ENCODE results near the gene PTPA.

Gene PTPA

GRCh38 chr9:129110740-129111527, at the start of gene PTPA, which contains the start of gene CRAT:
Gene PTPA (plus strand): TSS chr9:129111415. CDS start chr9:129111601, 186 bp downstream.
Gene CRAT (minus strand): TSS chr9:129110793. CDS start chr9:129110509, 284 bp downstream.
- DNase-seq = peak; percentile 86

GRCh38 chr9:129063061-129063460, 48.2 kb upstream of the PTPA start:
- no peak for DNase-seq

DNA sequence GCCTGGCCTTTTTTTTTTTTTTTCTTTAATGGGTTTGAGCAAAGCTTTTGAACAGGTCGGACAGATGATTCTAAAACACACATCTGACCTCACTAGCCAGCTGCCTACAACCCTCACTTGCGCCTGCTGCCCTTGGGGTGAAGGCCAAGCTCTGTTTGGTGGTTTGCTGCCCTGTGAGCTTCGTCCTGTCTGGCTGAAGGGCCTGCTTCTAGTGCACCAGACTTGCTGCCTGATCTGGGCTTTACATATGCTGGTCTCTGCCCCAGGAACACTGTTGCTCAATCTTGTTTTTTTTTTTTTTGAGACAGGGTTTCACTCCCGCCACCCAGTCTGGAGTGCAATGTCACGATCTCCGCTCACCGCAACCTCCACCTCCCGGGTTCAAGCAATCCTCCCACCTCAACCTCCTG, 46.7 kb upstream of the PTPA start:
- DNase-seq = no peak

- no peak for DNase-seq
Measured at GRCh38 chr9:129068110-129068509, 43.1 kb upstream of the PTPA start.

DNA sequence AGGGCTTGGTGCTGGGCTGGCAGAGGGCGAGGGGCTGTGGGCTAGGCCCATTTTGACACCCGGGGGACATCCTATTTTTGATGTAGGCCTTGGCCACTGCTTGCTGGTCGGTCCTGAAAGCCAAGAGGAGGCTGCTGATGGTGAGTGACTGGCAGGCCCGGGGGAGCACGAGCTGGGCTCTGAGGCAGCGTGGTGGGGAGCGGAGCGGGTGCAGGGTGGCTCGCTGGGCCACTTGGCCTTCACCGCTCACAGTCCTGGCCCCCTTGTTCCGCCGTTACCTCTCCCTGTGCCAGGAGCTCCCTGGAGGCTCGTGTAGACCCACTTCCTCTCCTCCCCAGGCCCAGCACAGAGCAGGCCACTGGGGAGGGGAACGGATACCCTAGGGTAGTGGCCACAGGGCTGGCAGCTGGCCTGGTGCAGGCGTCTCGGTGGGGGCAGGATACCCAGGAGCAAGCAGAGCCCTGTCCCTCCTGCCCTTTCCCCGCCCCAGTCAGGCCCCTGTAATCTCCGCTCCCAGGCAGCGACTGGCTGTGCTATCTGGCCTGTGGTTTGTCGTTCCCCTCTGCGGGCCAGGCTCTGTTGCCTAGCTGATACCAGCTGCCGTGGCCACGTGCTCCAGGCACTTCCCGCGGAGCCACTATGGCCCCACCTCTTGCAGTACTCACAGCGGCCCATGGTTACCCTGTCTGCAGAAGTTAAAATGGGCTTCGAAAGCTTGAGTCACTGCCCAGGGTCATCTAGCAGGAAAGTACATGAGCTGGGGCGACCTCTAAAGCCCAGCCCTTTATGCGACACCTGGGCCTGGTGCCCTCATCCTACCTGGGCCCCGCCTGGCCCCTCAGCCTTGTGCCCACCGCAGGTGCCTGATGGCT, 42.0 kb upstream of the PTPA start:
- no peak for DNase-seq

- no peak for DNase-seq
Measured at GRCh38 chr9:129069862-129070641, 41.2 kb upstream of the PTPA start.

DNA sequence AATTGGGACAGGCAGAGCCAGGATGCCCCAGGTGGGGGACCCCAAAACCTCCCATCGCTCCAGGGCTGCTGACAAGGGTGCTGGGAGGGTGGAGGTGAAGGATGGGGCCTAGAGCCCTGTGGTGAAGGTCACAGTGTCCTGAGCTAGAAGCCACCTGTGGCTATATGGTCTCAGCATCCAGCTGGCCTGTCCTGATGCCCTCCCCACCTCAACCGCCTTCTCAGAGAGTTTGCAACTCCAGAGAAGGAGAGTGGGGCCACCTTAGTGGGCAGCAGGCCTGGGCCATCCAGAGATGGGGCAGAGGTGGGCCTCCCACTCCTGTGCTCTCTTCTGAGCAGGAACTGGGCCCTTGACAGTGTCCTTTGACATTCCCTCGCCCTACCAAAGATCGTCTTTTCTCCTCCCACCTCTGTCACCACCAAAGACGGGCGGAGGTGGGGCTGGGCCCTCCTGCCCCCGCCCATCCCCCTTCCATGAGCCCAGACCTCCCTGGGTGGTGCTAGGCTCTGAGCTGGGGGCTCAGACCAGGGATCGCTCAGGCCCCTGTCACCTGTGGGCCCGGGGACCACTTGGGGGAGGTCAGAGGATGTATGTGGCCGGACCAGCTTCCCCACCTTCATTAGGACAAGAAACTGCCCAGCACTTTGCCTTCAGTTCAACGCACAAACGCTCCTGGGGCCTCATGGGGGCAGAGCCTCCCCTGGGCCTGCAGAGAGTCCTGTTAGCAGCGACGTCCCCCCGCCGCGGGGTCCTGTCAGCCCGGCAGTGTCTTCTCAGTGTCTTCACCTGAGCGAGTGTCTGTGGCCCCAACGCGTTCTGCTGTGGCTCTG, 40.3 kb upstream of the PTPA start:
- DNase-seq = no peak

DNA sequence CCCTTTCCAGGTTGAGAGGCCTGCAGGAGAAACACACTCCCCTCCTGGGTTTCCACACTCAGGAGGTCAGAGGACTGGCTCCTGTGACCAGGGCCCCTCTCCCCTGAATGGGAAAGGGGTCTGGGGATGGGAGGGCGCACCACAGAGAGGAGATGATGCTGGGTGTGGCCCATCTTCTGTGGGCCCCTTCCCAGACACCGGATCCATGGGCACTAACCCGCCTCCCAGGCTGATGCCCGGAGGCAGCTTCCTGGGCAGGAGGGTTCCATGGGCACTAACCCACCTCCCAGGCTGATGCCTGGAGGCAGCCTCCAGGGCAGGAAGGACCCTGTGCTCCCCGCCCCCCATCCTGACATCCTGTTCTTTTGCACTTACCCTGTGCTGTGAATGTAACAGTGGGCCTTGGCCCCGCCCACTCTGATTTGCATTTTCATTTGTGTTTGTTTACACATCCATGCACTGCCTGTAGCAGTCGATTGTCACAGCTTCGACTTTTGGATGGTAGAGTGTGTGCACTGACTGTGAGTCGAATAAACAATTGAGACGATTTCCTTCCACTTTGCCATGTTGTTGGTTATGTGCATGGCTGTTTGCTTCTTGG, 39.6 kb upstream of the PTPA start:
- DNase-seq = no peak

DNA sequence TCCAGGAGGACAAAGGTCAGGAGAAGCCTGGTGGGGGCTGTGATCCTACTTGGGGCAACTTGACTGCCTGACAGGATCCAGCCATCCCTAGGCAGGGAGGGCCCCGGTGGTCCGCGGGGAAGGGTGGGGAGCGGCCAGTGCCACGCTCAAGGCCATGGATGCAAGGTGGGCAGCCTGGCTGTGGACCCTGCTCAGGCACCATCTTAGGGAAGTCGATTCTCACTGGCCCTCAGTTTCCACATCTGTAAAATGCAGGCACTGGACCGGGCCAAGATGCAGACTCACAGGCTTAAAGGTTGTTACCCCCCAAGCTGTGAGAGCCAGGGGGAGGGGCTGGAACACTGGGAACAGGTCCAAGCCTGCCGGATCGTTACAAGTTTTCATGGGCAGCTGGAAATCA, 39.0 kb upstream of the PTPA start:
- DNase-seq = no peak

DNA sequence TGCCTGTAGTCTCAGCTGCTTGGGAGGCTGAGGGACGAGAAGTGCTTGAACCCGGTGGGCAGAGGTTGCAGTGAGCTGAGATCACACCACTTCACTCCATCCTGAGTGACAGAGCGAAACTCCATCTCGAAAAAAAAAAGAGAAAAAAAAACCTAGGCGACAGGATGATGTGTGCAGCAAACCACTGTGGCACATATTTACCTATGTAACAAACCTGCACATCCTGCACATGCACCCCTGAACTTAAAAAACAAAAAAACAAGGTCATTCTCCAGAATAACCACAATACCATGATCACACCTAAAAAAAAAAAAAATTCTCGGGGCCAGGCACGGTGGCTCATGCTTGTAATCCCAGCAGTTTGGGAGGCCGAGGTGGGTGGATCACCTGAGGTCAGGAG, 37.8 kb upstream of the PTPA start:
- no peak for DNase-seq

DNA sequence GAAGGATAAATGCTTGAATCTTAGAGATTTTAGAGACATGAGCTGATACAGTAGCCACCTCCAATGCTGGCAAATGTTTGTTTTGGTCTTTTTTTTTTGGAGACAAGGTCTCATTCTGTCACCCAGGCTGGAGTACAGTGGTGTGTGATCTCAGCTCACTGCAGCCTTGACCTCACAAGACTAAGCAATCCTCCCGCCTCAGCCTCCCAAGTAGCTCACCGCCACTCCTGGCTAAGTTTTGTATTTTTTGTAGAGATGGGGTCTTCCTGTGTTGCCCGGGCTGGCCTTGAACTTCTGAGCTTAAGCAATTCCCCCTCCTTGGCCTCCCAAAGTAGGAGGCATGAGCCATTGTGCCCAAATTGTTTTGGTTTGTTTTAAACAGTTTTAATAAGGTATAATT, 37.1 kb upstream of the PTPA start:
- DNase-seq = no peak

DNA sequence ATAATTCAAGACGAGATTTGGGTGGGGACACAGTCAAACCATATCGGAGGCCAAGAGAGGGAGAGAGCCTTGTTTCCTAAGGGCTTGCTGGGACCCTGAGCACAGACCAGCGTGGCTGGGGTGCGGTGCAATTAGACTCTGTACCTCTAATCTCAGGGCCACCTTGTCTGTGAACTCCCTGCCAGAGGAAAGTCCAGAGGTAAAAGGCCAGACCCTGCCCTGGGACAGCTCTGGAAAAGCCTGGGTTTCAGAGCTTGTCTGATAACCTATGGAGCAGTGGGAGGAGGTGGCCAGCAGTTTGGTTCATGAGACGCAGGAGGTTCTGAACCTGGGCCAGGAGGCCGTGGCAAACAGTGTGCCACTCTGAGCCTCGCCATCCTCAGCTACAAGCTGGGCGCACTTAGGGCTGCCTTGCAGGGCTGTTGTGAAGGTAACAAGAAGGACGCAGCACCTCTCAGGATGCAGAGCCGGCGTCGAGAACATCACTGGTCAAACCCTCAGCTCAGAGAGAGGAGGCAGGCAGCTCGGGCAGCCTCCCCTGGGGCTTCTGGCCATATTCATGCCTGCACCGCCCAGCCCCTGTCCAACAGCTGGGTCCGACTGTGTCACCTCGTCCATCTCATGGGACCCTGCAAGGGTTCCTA, 35.1 kb upstream of the PTPA start:
- DNase-seq = no peak

- DNase-seq = no peak
Measured at GRCh38 chr9:129076640-129077037, 34.6 kb upstream of the PTPA start.

GRCh38 chr9:129077236-129077635, 34.0 kb upstream of the PTPA start:
- DNase-seq = no peak

DNA sequence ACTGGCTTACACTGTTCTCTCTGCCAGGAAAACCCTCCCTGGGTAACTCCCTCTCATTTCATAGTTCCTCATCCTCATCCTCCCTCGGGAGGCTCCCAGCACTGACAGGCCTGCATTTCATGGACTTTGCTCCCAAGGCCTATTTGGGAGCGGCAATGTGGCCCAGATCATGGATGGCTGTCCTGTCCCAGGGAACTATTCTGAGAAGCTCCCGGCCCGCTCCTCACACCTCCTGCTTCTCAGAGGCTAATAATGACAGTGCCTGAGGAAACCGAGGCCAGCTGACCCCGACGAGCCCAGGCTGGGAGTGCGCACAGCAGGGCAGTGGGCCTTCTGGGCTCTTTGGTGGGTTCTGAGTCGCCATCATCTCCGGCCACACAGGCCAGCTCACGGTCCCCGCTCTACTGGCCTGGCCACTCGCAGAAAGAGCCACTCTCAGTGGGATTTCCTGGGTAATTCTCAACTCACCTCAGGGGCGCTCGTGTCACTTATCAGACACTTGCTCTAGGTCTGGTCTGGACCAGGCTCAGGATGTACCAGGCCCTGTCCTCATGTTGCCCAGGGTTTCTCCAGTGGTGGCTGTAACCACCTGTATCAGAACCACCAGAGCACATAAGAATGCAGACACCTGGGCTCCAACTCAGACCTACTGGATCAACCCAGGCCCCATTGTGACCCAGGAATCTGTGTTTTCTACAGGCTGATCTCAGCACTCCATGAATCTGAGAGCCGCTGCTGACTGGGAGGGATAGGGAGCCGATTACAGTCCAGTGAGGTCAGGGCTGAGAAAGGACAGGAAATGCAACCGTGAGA, 32.3 kb upstream of the PTPA start:
- DNase-seq = no peak

DNA sequence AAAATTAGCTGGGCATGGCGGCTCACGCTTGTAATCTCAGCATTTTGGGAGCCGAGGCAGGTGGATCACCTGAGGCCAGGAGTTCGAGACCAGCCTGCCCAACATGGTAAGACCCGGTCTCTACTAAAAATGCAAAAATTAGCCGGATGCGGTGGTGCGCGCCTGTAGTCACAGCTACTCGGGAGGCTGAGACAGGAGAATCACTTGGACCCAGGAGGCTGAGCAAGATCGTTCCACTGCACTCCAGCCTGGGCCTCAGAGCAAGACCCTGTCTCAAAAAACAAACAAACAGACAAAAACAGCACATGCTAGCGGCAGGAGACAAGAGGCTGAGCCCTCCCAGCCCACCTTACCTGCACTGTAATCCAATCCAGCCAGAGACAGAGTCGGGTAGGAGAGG, 31.4 kb upstream of the PTPA start:
- DNase-seq = no peak

DNA sequence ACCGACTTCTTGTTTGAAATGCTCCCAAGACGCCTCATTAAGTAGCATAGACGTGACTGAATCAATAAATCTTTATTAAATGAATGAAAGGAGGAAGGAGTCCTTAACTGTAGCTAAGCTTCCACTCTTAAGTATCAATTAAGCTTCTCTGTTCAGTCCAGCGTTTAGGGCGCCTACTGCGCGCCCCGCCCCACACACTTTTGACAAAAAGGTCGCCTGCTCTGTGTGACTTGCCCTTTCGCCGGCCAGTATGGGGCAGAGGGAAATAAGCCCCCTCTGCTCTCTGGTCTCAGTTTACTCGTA, 31.0 kb upstream of the PTPA start:
- no peak for DNase-seq

GRCh38 chr9:129080601-129081387, 30.4 kb upstream of the PTPA start, which contains the start of gene DOLPP1:
Gene DOLPP1 (plus strand): TSS chr9:129081111. CDS start chr9:129081132, 21 bp downstream.
- peak; percentile 97 for DNase-seq

DNA sequence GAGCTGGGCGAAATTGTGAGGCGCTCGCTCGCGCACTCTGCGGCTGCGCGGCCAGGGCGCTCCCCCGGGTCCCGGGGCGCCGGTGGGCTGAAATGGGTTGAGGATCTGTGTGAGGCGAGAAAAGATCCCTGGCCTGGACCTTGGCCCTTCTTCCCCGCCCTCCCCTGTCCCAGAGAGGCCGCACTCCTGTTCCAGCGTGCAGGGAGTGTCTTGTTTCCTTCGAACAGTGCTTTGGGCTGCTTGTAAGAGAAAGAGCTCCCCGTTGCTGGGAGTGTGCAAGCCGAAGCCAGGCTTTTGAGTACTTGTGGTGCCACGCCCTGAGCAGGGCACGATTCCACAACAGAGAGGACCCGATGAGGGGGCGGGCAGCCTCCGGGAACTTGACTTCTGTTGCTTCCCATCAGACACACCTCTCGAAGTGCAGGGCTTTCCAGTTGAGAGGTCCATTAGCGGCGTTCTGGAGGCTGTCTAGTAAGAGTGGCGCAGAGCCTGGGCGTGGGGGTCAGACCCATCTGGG, 29.8 kb upstream of the PTPA start:
- DNase-seq = no peak

Data from NCI-H510A treated with DMSO at 0.1 percent for 48 hours (cell line).